Measurements from ENCODE around the gene CUL4A.

DNA sequence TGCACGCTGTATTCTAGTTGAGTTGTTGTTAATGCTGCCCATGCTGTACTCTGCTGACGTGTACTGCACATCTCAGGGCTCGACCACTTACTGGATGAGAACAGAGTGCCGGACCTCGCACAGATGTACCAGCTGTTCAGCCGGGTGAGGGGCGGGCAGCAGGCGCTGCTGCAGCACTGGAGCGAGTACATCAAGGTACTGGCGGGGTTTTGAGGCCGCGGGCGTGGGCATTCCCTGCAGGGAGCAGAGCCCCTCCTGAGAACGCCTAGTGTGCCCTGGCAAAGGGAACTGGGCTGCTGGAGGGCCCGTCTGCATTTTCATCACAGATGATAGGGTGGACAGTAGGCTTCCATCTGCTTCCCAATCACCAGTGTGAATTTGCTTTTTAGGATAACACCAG lies 29.9 kb downstream of the CUL4A start:
- TF ChIP-seq, protein P1, sequence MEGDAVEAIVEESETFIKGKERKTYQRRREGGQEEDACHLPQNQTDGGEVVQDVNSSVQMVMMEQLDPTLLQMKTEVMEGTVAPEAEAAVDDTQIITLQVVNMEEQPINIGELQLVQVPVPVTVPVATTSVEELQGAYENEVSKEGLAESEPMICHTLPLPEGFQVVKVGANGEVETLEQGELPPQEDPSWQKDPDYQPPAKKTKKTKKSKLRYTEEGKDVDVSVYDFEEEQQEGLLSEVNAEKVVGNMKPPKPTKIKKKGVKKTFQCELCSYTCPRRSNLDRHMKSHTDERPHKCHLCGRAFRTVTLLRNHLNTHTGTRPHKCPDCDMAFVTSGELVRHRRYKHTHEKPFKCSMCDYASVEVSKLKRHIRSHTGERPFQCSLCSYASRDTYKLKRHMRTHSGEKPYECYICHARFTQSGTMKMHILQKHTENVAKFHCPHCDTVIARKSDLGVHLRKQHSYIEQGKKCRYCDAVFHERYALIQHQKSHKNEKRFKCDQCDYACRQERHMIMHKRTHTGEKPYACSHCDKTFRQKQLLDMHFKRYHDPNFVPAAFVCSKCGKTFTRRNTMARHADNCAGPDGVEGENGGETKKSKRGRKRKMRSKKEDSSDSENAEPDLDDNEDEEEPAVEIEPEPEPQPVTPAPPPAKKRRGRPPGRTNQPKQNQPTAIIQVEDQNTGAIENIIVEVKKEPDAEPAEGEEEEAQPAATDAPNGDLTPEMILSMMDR (IDR thresholded peaks at IDR 0.05) = no peak
- TF ChIP-seq EZH2phosphoT487 (IDR thresholded peaks at IDR 0.05) = no peak

All from neural progenitor cell (in vitro differentiated cells).